K562 (cell line): ENCODE data around the gene DYNC2H1. TPM values are rescaled to one million over a fixed set of nuclear protein-coding genes. Genes with fewer than 3 reads are reported as not detected.

Experiments used
- ATAC-seq: fragments of 200-7000 bp; cut with Tn5 transposase; 3 replicates; pipeline ENCODE4 v1.9.1; 2020; ENCODE audit warnings: moderate library complexity
- BruUV-seq: library from RNA; stranded (reverse); fragments of 400-500 nt; replicated peaks from 2 replicates; lab custom pipeline; 2021; lab: Mats Ljungman, UMichigan
- CTCF ChIA-PET: fragments of 300-600 bp; formaldehyde crosslinking; extraction: SDS; loops from one replicate; lab custom pipeline; 2021; ENCODE audit warnings: low intra/inter-chr PET ratio; lab: Yijun Ruan, JAX
- POLR2A ChIA-PET: fragments of 300-600, 350-650 bp; sonication (Branson Sonifier 250); formaldehyde crosslinking; extraction: SDS; loops from one replicate; lab custom pipeline; 2021; ENCODE audit warnings: antibody characterized with exemption, inconsistent platforms; lab: Yijun Ruan, JAX
- DNase-seq, 4 experiments: peaks; one replicate each; pipeline versions ENCODE4 v3.0.0 to v3.0.0-alpha.2; 2011 to 2018; ENCODE audit warnings: low spot score in 3 of 4, mixed read lengths in 3 of 4; ENCODE audit errors: extremely low read depth in 1 of 4
- FAIRE-seq: peaks from 2 replicates; lab custom pipeline; 2011; peaks lifted over from hg19 to GRCh38; lab: Jason Lieb, UNC
- H2AFZ ChIP-seq: 2 replicates; pipeline ENCODE4 v1.6.0; 2011; ENCODE audit warnings: low read depth, low read length, control low read depth, inconsistent platforms
- H3K27ac ChIP-seq: fragments of 200-600 bp; 3 replicates; pipeline ENCODE4 v1.8.0; 2011; ENCODE audit warnings: low read depth, mild to moderate bottlenecking, control low read depth, inconsistent platforms, low read length, moderate library complexity, mixed read lengths; ENCODE audit errors: extremely low read depth
- H3K27me3 ChIP-seq, 2 experiments: fragments of 300-600 bp in 1 of 2; 2 replicates in 1 of 2; 3 replicates in 1 of 2; pipeline versions ENCODE4 v1.6.0 to v1.8.0; 2011; ENCODE audit warnings: inconsistent platforms in 2 of 2, low read length in 2 of 2, mild to moderate bottlenecking in 1 of 2, mixed read lengths in 1 of 2, moderate library complexity in 1 of 2; ENCODE audit not compliant: control insufficient read depth in 2 of 2, insufficient read depth in 2 of 2
- H3K36me3 ChIP-seq: fragments of 300-600 bp; 3 replicates; pipeline ENCODE4 v1.8.0; 2011; ENCODE audit warnings: mild to moderate bottlenecking, low read length, inconsistent platforms; ENCODE audit not compliant: control insufficient read depth, insufficient read depth
- H3K4me1 ChIP-seq, 2 experiments: fragments of 200-600 bp in 1 of 2; replicated peaks in 1 of 2; 2 replicates in 1 of 2; 3 replicates in 1 of 2; pipeline versions ENCODE4 v1.5.1 to v1.8.0; 2011; ENCODE audit warnings: inconsistent platforms in 2 of 2, low read length in 2 of 2, mild to moderate bottlenecking in 1 of 2, mixed read lengths in 1 of 2, moderate library complexity in 1 of 2; ENCODE audit not compliant: control insufficient read depth in 2 of 2, insufficient read depth in 2 of 2
- H3K4me2 ChIP-seq: 2 replicates; pipeline ENCODE4 v1.6.1; 2011; ENCODE audit warnings: low read length, control low read depth, inconsistent platforms, mixed read lengths; ENCODE audit not compliant: insufficient read depth
- H3K4me3 ChIP-seq: fragments of 200-600 bp; sonication (generic), shearing (Covaris generic); 2 replicates; pipeline ENCODE4 v1.5.1; 2016; ENCODE audit warnings: control low read depth, inconsistent platforms
- H3K79me2 ChIP-seq: fragments of 200-600 bp; 3 replicates; pipeline ENCODE4 v1.8.0; 2011; ENCODE audit warnings: low read length, inconsistent platforms; ENCODE audit not compliant: control insufficient read depth, insufficient read depth
- H3K9ac ChIP-seq, 2 experiments: 2 replicates each; pipeline versions ENCODE4 v1.6.0 to v1.6.1; 2011; ENCODE audit warnings: low read depth in 2 of 2, low read length in 2 of 2, control low read depth in 1 of 2, inconsistent platforms in 1 of 2, mild to moderate bottlenecking in 1 of 2, mixed read lengths in 1 of 2; ENCODE audit not compliant: insufficient read depth in 1 of 2
- H3K9me1 ChIP-seq: one replicate; pipeline ENCODE4 v1.6.0; 2011; ENCODE audit warnings: inconsistent platforms, mild to moderate bottlenecking, low read length, moderate library complexity; ENCODE audit not compliant: control insufficient read depth, insufficient read depth
- H3K9me3 ChIP-seq: replicated peaks from 2 replicates; pipeline ENCODE4 v1.5.1; 2011; ENCODE audit warnings: low read depth, low read length, inconsistent platforms; ENCODE audit not compliant: control insufficient read depth, insufficient read depth
- H4K20me1 ChIP-seq: replicated peaks from 2 replicates; pipeline ENCODE4 v1.6.1; 2011; ENCODE audit warnings: low read length, inconsistent platforms, mixed read lengths; ENCODE audit not compliant: control insufficient read depth, insufficient read depth
- C11orf30 ChIP-seq: fragments of 450-650 bp; IDR thresholded peaks from 2 replicates; pipeline ENCODE4 v1.6.1; 2016; ENCODE audit warnings: low read depth, mild to moderate bottlenecking
- CBFA2T3 ChIP-seq: fragments of 450-650 bp; IDR thresholded peaks from 2 replicates; pipeline ENCODE4 v1.6.1; 2017
- CXXC5 ChIP-seq: fragments of 250-450 bp; sonication (Bioruptor Pico); IDR thresholded peaks from 2 replicates; pipeline ENCODE4 v1.8.0; 2022; ENCODE audit warnings: inconsistent platforms, mild to moderate bottlenecking, moderate library complexity
- EGR1 ChIP-seq: fragments of 450-650 bp; conservative IDR thresholded peaks from 2 replicates; pipeline ENCODE4 v1.6.1; 2017; ENCODE audit warnings: mild to moderate bottlenecking
- HMG20B ChIP-seq: fragments of 250-450 bp; sonication (Bioruptor Pico); IDR thresholded peaks from 2 replicates; pipeline ENCODE4 v1.5.0; 2021; ENCODE audit warnings: mild to moderate bottlenecking
- NEUROD1 ChIP-seq: fragments of 150-350 bp; IDR thresholded peaks from 2 replicates; pipeline ENCODE4 v1.6.1; 2014; ENCODE audit warnings: borderline replicate concordance, low read length, low read depth; ENCODE audit not compliant: partially characterized antibody
- POLR2B ChIP-seq: fragments of 450-650 bp; IDR thresholded peaks from 2 replicates; pipeline ENCODE4 v1.6.1; 2018; ENCODE audit warnings: low read depth; ENCODE audit not compliant: partially characterized antibody
- POLR2H ChIP-seq: IDR thresholded peaks from 2 replicates; pipeline ENCODE4 v1.6.1; 2016; ENCODE audit warnings: missing genetic modification characterization, low read depth, mild to moderate bottlenecking, control low read depth, missing compliant biosample characterization, moderate library complexity
- WGBS: fragments of 100-300 bp; shearing (Covaris generic); methylation state at CpG from one replicate; pipeline ENCODE4 v1.1.6; 2016; ENCODE audit warnings: low coverage, mixed read lengths; ENCODE audit not compliant: insufficient coverage; ENCODE audit errors: missing lambda C conversion rate; 5-methylcytosine and 5-hydroxymethylcytosine counted together
- in situ Hi-C: fragments of 300-500 bp; cut with MboI; formaldehyde crosslinking; loops from 4 replicates; pipeline ENCODE4 v1.15.0; 2018; ENCODE audit warnings: inconsistent platforms, mixed read lengths
- intact Hi-C: fragments of 100-400 bp; cut with micrococcal nuclease; formaldehyde crosslinking; loops from 2 replicates; pipeline ENCODE4 v1.14.2; 2022
- polyA plus RNA-seq, 8 experiments: library from polyadenylated mRNA; depleted of rRNA in 4 of 8; stranded (reverse) in 5 of 8; unstranded in 3 of 8; fragments of >200 nt; fragmentation: Nextera tagmentation in 2 of 8; fragmentation: Illumina TruSeq in 1 of 8; extraction: Ambion mirVana in 2 of 8; extraction: Trizol in 1 of 8; gene quantifications; 2 replicates each; pipeline versions ENCODE4 v1.2.1 to v1.2.3, GENCODE V29; 2011 to 2014; ENCODE audit warnings: inconsistent platforms in 1 of 8, missing spikeins in 1 of 8
- total RNA-seq, 7 experiments: library from RNA; depleted of rRNA in 6 of 7; stranded (reverse); fragments of >200 nt in 6 of 7; fragmentation: Illumina TruSeq in 2 of 7; extraction: Trizol in 2 of 7; gene quantifications; 2 replicates each; pipeline versions ENCODE4 v1.2.1 to v1.2.3, GENCODE V29; 2011 to 2021; ENCODE audit warnings: low replicate concordance in 1 of 7
- TF ChIP-seq, protein P1 (sequence below): fragments of 250-450 bp; sonication (Bioruptor Pico); IDR thresholded peaks from 2 replicates; pipeline ENCODE4 v1.5.0; 2020; ENCODE audit warnings: mild to moderate bottlenecking, borderline replicate concordance
- TF ChIP-seq, protein P2 (sequence below), 2 experiments: fragments of 200-800 bp in 1 of 2; sonication (Bioruptor generic) in 1 of 2; sonication (generic) in 1 of 2; formaldehyde crosslinking in 1 of 2; IDR thresholded peaks in 1 of 2; conservative IDR thresholded peaks in 1 of 2; 2 replicates each; pipeline versions ENCODE4 v1.5.0 to v1.6.1; 2016 to 2020; ENCODE audit warnings: missing compliant biosample characterization in 1 of 2, missing genetic modification characterization in 1 of 2, missing genetic modification reagents in 1 of 2
- TF ChIP-seq, protein P3 (sequence below), 2 experiments: IDR thresholded peaks in 1 of 2; conservative IDR thresholded peaks in 1 of 2; 2 replicates each; pipeline ENCODE4 v1.6.1; 2016; ENCODE audit warnings: low read depth in 2 of 2, mild to moderate bottlenecking in 1 of 2, missing compliant biosample characterization in 1 of 2, missing genetic modification characterization in 1 of 2, moderate library complexity in 1 of 2
- TF ChIP-seq, protein P4 (sequence below): IDR thresholded peaks from 2 replicates; pipeline ENCODE4 v1.6.1; 2016; ENCODE audit warnings: missing genetic modification characterization, missing compliant biosample characterization

DYNC2H1 gene
- total and polyA plus RNA-seq, 9 of the 15 experiments (the other 6 are each of a cell fraction or from before 2014, with no cell fraction given), result 0.08 to 0.64 (median 0.20) TPM

DNA sequence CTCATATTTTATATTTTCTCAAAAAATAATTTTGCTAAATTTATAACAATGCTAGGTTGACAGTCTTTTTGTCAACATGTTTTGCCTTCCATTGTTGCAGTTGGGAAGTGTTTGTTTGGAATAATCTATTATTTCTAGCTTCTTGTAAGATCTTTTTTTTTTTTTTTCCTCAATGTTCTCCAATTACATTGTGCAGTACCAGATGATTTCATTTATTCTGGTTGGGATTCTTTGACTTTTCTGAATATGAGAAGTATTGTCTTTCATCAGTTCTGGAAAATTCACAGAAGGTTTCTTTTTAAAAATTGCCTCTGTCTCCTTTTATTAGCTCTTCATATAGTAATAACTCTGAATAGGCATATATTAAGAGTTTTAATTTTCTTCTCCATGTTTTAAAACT, 245.4 kb downstream of the DYNC2H1 start (continued):
- TF ChIP-seq, protein P1, sequence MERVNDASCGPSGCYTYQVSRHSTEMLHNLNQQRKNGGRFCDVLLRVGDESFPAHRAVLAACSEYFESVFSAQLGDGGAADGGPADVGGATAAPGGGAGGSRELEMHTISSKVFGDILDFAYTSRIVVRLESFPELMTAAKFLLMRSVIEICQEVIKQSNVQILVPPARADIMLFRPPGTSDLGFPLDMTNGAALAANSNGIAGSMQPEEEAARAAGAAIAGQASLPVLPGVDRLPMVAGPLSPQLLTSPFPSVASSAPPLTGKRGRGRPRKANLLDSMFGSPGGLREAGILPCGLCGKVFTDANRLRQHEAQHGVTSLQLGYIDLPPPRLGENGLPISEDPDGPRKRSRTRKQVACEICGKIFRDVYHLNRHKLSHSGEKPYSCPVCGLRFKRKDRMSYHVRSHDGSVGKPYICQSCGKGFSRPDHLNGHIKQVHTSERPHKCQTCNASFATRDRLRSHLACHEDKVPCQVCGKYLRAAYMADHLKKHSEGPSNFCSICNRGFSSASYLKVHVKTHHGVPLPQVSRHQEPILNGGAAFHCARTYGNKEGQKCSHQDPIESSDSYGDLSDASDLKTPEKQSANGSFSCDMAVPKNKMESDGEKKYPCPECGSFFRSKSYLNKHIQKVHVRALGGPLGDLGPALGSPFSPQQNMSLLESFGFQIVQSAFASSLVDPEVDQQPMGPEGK (CRISPR knock-in tag), result no peak

DNA sequence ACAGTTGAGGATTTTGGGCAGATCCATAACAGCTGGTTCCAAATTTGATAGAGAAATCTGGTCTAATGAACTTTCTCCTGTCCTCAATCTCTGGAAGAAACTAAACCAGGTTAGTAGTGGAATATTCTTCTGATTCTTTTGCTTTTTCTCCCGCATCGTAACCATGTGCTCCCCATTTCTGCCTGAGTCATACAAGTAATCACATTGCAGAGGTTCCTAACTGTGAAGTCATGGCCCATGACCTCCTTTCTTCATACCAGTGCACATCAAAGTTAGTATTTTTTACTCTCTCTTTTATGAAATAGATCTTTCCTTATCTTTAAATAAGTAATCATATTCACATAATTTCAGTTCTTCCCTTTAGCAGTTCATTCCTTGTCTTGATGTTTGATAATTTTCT, 249.0 kb downstream of the DYNC2H1 start:
- Histone ChIP-seq H3K4me2 (no peak overlapping the region), H3K36me3 (no peaks in the 10 kb centered on the region), H3K9ac (no peak overlapping the region), H3K4me1 (no peaks in the 10 kb centered on the region), H3K9me3 (no peaks in the 10 kb centered on the region; the same call in 1 of the 2 replicates), H3K79me2 (no peaks in the 10 kb centered on the region), H2AFZ (no peak overlapping the region), H3K27me3 (no peaks in the 10 kb centered on the region), H3K4me3 (no peak overlapping the region), H3K27ac (no peak overlapping the region), H3K9me1 (no peaks in the 10 kb centered on the region), H4K20me1 (no peaks in the 10 kb centered on the region)
- ATAC-seq, result no peak
- ChIA-PET CTCF (no interaction called here), POLR2A (no interaction called here)
- WGBS, result 0% methylated on average over 2 of the region's 2 CpGs
- in situ Hi-C loops (no loop called here), intact Hi-C loops (no loop called here)
- FAIRE-seq, result no peak
- DNase-seq, result no peak
- BruUV-seq, result no TSS peak
- TF ChIP-seq HMG20B (CRISPR knock-in tag) (no peak), C11orf30 (no peak), POLR2B (no peak), CBFA2T3 (no peak), EGR1 (no peak), POLR2H (no peak), NEUROD1 (no peak), CXXC5 (CRISPR knock-in tag) (no peak)
- TF ChIP-seq, protein P2, sequence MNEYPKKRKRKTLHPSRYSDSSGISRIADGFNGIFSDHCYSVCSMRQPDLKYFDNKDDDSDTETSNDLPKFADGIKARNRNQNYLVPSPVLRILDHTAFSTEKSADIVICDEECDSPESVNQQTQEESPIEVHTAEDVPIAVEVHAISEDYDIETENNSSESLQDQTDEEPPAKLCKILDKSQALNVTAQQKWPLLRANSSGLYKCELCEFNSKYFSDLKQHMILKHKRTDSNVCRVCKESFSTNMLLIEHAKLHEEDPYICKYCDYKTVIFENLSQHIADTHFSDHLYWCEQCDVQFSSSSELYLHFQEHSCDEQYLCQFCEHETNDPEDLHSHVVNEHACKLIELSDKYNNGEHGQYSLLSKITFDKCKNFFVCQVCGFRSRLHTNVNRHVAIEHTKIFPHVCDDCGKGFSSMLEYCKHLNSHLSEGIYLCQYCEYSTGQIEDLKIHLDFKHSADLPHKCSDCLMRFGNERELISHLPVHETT (CRISPR knock-in tag; conservative IDR thresholded peaks at IDR 0.05 in 1 of 2, IDR thresholded peaks at IDR 0.05 in 1 of 2), result no peak
- TF ChIP-seq, protein P3, sequence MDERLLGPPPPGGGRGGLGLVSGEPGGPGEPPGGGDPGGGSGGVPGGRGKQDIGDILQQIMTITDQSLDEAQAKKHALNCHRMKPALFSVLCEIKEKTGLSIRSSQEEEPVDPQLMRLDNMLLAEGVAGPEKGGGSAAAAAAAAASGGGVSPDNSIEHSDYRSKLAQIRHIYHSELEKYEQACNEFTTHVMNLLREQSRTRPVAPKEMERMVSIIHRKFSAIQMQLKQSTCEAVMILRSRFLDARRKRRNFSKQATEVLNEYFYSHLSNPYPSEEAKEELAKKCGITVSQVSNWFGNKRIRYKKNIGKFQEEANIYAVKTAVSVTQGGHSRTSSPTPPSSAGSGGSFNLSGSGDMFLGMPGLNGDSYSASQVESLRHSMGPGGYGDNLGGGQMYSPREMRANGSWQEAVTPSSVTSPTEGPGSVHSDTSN (CRISPR knock-in tag; IDR thresholded peaks at IDR 0.05; ENCODE audit: low read depth), result no peak
- TF ChIP-seq, protein P3 (tag; conservative IDR thresholded peaks at IDR 0.05; ENCODE audit: low read depth), result no peak
- TF ChIP-seq, protein P4, sequence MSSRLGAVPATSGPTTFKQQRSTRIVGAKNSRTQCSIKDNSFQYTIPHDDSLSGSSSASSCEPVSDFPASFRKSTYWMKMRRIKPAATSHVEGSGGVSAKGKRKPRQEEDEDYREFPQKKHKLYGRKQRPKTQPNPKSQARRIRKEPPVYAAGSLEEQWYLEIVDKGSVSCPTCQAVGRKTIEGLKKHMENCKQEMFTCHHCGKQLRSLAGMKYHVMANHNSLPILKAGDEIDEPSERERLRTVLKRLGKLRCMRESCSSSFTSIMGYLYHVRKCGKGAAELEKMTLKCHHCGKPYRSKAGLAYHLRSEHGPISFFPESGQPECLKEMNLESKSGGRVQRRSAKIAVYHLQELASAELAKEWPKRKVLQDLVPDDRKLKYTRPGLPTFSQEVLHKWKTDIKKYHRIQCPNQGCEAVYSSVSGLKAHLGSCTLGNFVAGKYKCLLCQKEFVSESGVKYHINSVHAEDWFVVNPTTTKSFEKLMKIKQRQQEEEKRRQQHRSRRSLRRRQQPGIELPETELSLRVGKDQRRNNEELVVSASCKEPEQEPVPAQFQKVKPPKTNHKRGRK (tag), result no peak
